HG03571 (cell line): ENCODE data around the gene HEY2.

Experiments used
- ATAC-seq: cut with Tn5 transposase; IDR thresholded peaks from one replicate; pipeline ENCODE4 v1.9.1; 2021; ENCODE audit not compliant: unreplicated experiment

HEY2 gene

DNA sequence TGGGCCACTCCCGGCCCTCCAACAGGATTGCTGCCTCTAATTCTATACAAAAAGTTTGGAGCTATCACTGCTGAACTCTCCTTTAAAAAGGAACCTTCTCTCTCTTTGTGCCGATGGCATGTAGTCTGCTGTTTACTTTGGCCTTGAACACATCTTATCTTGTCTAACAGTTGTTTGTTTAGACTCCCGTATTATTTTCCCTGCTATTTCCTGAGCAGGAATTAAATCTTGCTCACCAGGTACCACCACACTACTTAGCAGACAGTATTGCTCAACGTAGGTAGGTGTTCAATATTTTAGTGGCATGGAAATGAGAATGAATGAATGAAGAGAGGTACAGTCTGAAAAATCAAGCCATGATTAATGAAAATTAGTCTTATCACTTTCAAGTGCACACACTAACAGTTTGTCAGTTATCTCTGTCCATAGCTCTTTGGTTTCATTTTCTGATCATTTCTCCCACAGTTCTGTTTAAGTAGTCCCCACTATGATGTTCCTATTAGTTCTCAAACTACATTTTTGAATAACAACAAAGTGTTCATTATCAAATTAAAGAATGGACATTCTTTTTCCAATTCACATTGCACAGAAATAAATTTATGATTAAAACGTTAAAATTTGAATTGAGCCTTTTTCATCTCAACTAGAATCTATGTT is 6.8 kb upstream of the HEY2 start:
- no peak for ATAC-seq

DNA sequence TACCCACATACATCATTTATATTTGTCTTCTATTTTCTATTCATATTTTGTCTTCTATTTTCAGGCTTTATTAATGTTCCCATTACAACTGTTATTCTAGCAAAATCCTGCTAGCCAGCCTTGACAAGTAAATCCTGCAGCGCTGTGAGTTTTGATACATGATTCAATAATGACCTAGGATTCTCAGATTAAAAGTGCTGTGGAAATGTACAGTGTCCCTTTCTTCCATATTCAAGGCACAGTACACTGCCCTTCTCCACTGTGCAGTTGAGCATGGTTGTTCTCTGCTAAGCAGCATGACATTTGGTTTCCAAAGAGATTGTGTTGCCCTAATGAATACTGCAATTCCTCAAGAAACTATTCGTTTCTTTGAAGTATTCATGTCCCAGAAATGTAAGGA is 5.8 kb upstream of the HEY2 start:
- no peak for ATAC-seq

DNA sequence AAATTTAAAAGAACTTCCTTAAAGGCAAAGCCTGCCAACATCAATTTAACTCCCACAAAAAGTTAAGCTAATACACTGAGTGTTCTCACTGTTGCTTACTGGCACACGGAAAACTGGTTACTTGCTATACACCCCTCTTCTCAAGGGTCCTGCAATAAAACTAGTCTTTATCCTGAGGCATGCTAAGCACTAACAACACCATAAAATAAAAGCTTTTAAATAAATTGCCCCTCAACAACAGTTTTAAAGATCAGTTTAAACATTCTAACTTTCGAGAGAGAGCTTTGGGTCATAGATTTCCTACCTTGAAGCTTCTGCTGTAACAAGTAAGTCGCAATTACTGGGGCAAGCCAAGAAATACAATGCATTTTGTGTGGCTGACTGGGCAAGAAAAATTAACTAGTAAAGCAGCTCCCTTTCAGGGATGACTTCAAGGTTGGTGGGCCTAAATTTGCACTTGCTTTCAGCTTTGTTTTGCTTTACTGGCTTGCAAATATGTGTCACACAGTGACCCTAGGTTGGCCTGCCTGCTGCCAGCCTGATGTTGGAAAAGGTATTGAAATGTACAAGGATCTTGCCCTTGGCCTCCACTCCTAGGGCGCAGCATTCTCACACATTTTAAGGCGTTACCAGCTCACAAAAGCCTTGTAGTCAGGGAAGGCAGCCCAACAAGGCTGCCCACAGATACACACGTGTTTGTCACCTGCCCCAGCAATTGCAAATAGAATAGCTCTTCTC is 4.0 kb upstream of the HEY2 start:
- ATAC-seq, result no peak

DNA sequence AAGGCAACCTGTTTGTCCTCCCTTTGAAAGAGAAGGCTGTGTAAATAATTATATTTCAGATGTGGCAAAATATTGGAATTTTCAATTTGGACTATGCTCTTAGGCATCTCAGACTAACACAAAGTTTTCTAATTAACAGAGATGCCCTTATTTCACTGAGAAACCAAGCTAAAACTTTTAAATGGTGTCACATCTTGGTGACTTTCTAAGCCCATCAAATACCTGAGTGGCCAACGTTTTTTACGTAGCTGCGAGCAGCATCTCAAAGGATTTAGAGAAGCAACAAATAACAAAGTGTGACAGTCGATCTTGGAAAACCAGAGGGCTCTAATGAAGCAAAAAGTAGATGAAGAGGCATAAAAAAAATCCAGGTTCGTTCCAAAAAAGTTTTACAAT is 3.4 kb upstream of the HEY2 start:
- ATAC-seq, result no peak

DNA sequence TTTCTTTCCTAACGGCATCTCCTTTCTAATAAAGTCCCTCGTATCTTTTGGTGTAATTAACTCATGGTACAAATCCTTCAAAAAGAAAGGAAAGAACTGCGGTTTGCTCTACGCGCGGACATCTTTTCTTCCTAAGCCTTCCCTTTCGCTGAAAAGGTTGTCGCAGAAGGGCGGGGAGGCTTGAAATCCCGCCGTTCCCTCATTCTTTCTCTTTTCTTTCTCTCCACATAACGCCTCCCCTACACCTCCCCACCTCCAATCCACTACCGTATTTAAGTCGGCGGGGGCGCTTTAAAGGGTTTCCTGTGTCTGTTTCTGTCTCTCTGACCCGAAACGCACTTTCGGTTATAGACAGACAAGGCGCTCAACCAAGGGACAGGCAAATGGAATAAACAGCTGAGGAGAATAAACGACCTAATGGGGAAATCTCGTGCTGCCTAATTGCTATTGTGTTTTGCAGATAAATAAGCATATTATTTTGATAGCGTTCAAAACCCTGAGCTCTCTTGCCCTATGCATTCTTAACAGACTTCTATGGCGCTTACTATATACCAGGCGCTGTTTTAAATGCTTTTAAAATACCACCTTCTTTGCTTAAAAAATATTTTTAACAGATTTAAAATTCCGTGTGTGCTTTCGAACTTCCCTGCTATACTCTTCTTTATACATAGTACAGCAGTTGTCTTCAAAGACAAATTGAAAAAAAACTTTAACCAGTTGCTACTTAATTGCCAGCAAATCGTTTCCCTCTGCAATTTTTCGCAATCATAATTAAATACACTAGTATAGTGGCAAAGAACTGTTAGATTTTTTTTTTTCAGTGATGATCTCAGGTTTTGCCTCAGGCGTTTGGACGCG is 2.5 kb upstream of the HEY2 start:
- ATAC-seq, result peak; percentile 43

DNA sequence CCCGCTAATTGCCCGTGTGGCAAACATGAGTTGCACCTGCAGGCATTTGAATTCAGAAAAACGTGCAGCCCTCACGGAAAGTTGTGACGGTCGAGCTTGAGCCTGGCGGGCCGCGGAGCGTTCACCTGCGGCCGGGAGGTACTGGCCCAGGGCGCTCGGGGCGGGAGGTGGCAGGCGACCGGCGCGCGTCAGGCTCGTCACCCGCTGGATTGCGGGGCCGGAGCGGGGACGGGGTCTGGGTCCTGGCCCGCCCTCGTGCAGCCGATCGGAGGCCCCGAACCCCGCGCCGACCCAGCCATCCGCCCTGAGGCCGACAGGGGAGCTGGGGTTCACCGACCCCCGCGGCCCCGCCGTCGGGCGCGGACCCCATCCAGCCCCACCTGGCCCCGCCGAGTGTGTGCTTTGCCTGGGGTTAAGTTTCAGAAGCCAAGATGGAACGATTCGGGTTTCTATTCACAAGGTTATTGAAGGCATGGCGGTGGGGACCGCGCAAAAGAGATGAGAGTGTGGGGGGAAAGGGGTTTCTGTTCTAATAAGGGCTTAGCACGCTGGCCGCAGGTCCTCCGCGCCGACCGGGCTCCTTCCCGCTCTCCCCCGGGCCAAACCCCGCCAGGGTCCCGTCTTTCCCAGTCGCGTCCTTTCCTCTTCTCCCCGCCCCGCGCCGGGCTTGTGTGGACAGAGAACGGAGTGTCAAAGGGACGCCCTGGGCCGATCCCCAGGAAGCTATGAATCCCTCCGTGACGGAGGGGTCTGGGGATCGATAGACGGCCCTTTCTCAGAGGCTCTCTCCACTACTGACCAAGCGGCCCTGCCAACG is 1.6 kb upstream of the HEY2 start:
- ATAC-seq, result no peak

DNA sequence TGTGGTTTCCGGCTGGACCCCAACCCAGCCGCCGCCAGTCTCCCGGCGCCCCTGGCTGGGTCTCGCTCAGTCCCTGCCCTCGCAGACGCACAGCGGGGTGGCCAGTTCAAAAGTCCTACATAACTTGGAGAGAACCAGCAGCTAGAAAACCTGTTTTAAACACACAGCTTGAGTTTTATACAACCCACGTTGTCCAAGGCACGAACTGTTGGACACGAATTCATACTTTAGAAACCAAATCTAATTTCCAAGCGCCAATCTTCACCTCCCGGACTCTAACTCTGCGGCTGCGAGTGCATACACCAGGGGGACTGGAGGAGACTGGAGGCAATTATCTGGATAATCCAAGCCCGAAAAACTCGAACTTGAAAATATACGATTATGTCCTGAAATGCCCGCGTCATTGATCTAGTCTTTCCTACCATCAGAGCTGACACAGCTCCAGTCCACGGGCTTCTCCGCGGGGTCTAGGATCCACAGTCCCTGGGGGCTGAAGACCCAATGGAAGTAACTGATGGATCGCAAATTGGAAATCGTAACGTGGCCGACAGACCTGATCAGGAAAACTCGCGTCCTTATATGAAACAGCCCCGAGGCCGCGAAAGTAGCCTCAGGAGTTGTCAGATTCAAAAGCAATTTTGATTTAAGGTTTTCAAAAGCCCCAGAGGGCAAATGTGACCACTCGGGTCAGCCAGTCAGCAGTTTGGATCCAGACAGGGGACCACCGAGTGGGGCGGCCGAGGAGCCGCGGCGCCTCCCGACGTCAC is 843 bp upstream of the HEY2 start:
- no peak for ATAC-seq

DNA sequence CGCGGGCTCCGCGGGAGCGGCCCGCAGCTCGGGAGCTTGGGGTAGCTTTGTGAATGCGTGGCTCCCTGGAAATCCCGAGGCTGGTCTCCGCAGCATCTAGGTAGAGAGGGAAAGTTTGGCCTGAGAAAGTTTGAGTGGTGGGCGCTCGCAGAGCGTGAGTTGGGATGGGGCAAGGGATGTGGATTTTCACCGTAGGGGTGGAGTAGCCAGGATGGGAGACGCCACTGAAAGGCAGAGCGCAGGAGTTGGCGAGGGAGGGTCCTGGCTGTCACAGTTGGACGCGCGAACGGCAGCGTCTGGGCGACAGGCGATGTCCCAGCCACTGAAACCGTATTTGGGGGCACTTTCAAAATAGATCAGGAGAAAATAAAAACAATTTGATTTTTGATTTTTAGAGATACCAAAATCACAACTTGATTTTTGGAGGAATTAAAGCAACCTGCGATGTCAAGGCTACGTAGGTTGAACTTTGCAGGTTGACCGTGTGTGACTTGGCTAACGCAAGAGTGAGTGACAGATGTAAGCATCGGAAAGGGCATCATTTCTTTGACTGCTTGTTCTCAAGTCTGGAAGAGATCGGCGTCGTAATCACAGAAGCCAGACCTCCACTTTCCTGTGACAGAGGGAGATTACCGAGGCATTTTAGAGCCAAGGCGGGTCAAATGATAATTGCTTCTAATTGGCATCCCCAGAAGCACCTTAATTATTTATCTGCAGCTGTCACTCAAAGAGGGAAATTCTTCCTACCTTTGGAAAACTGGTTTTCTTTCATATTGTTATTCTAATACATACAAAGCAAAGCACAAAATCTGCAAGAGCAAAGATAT is 646 bp downstream of the HEY2 start:
- no peak for ATAC-seq

DNA sequence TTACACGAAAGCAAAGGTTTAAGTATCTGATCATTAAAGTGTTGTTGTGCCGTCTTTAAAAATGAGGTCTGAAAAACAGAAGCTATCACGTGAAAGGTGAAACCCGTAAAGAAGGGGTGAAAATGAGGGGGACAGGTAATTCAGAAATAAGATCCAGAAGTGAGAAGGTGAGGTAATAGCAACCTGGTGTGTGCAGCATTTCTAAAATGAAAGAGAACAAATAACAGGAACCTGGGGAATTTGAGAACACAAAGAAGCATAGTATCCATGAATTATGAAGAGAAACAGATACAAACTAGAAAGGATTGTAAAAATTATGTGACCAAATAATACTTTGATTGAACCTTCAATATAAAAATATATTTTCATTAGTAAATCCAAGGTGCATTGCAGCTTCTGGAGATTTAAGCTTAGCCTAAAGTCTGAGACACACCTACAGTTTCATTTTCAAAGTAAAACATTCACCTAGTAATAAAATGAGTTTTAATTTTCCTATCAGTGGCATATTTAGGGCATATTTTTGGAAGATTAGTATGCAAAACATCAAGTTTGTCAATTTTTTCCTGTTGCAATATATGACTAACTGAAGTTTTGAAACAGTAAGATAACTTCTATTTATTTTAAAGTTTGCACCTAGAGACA is 1.4 kb downstream of the HEY2 start:
- no peak for ATAC-seq

DNA sequence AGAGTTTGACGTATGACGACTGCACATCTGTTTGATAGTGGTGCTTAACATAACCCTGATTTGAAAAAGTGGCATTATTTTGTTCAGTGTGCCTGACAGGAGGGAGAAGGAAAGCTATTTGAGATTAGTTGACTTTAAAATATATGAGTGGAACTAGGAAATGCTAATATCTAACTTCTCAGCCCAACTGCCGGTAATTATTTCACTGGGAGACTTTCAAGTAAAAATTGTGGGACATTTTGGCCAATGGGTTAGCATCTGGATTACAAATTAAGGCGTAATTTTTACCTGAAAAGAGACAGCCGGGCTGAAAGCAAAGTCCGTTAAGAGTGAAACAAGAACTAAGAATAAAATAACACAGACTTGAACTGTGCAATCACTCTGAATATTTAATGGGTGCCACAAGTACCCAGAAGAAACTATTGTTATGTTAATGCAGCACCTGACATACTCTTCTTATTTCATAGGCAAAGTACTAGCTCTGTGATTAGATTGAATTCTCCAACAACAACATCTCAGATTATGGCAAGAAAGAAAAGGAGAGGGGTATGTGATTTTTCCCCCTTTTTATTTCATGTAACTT is 2.0 kb downstream of the HEY2 start:
- no peak for ATAC-seq

DNA sequence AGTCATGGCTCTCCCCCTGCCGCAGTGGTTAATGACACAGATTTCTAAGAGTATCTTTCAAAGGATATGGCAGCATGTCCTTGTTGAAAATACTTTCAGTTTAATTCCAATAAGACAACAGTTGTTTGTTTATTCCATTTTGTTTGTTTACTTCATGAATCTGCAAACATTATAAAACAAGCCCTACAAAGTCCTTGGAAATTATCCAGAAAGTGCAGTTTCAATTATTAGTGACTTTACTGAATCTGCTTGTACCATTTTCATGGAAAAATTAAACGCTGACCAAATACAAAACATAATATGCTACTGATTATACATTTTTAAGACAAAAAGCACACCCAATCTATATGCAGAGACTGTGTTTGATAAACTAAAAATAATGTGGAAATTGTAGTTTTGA is 3.3 kb downstream of the HEY2 start:
- no peak for ATAC-seq

DNA sequence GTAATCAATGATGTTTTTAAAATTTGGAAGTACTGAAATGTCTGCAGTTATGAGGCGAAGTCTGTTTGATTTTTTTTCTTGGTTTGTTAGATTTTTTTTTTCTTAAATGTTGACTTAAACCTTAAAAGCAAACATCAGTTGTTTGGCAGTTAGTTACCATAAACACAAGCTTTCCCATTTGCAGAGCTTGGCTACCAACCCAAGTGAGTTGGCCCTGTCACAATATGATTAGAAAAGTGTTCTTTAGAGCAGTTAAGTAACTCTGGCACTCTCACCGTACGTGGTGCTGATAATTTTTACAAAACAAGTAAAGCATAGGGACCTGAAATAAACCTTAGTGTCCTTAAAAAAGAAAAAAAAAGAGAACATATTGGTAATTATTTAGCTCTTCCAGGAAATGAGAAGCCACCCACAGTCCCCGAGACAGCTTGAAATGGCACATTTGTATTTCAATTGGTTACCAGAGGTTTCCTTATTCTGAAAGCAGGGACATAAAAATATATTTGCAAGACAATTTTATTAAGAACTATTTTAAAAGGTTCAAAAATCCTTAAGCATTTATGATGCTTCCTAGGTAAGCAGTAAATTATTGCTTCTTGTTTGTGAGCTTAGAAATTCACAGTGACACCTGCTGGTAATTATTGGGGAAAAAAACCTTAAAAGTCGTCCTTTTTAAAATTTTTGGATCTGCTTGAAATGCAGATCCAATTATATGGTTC is 3.9 kb downstream of the HEY2 start:
- ATAC-seq, result no peak

DNA sequence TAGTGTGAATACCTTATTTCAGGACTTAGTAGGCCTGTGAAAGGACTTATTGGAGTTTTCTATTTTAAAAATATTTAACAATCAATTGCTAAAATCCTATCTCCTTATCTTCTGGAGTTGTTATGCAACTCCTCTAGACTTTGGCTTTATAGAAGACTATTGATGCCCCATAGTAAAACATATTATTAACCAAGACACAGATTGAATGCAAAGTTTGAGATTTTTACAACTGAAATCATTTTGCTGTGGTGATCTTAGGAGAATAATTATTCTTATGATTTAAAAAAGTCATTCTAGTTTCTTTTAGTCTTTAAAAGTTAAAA is 4.5 kb downstream of the HEY2 start:
- ATAC-seq, result no peak

DNA sequence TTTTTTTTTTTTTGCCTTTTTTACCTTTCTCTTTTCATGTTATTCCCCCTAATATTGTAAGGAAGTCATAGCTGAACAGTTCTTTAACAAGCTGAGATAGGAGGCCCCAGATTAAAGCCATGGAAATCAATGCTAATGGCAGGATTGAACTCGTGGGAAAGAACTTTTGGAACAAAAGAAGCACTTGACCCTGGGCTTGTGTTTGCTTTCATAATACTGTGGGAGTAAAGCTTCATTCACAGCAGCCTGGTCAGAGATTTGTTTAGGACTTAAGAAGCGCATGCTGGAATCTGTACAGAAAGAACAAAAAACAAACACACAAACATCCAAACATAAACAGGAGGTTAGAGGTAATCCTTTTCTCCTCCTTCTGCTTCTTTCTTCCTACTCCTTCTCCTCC is 5.1 kb downstream of the HEY2 start:
- ATAC-seq, result no peak

DNA sequence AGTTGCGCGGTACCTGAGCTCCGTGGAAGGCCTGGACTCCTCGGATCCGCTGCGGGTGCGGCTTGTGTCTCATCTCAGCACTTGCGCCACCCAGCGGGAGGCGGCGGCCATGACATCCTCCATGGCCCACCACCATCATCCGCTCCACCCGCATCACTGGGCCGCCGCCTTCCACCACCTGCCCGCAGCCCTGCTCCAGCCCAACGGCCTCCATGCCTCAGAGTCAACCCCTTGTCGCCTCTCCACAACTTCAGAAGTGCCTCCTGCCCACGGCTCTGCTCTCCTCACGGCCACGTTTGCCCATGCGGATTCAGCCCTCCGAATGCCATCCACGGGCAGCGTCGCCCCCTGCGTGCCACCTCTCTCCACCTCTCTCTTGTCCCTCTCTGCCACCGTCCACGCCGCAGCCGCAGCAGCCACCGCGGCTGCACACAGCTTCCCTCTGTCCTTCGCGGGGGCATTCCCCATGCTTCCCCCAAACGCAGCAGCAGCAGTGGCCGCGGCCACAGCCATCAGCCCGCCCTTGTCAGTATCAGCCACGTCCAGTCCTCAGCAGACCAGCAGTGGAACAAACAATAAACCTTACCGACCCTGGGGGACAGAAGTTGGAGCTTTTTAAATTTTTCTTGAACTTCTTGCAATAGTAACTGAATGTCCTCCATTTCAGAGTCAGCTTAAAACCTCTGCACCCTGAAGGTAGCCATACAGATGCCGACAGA is 9.9 kb downstream of the HEY2 start:
- no peak for ATAC-seq

DNA sequence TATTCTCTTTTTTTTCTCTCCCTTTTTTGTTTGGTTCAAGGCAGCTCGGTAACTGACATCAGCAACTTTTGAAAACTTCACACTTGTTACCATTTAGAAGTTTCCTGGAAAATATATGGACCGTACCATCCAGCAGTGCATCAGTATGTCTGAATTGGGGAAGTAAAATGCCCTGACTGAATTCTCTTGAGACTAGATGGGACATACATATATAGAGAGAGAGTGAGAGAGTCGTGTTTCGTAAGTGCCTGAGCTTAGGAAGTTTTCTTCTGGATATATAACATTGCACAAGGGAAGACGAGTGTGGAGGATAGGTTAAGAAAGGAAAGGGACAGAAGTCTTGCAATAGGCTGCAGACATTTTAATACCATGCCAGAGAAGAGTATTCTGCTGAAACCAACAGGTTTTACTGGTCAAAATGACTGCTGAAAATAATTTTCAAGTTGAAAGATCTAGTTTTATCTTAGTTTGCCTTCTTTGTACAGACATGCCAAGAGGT is 10.6 kb downstream of the HEY2 start:
- no peak for ATAC-seq

DNA sequence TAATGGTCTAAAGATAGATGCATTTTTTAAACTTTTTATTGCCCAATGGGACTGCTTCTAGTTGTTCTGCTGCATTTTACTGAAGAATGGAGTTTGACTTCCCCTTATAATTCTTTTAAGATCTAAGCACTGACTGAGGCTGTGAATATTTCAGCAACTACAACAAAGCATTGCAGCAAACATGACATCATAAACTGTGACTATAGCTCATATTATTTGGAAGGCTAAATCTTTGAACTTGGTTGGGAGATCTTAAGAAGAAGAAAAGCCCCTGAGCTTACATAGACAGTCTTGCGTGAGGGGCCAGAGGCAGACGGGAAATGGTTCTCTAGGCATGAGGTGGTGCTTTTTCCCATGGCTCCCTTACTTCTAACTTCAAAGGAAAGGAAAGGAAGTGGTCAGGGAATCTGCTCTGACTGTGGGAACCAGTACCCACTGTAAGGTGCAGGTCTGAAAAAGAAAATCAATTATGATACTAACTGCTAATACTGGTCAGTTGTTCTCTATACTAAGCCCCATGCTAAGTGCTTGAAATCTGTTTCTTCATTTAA is 14.8 kb downstream of the HEY2 start:
- no peak for ATAC-seq
